A673 (cell line): ENCODE results near the gene NCOA6. TPM values are rescaled to one million over a fixed set of nuclear protein-coding genes. Genes with fewer than 3 reads are reported as not detected.

ENCODE experiments used
- BruUV-seq: library from RNA; stranded (reverse); fragments of 400-500 nt; replicated peaks from 2 replicates; lab custom pipeline; 2021; lab: Mats Ljungman, UMichigan
- CTCF ChIA-PET: fragments of 300-600 bp; sonication (Branson Sonifier 250); formaldehyde crosslinking; loops from one replicate; lab custom pipeline; 2022; ENCODE audit warnings: antibody characterized with exemption; lab: Charles Lee
- POLR2A ChIA-PET: fragments of 300-600 bp; sonication (Branson Sonifier 250); formaldehyde crosslinking; loops from one replicate; lab custom pipeline; 2022; ENCODE audit warnings: antibody characterized with exemption; ENCODE audit not compliant: low non-redundant PET; lab: Charles Lee
- DNase-seq: peaks from one replicate; pipeline ENCODE4 v3.0.0-alpha.2; 2015; ENCODE audit warnings: low spot score
- H3K27ac ChIP-seq: fragments of 200-600 bp; sonication (generic); 2 replicates; pipeline ENCODE4 v1.5.1; 2016; ENCODE audit warnings: mixed run types, low read depth, mild to moderate bottlenecking, mixed read lengths, antibody characterized with exemption, low read length; ENCODE audit not compliant: poor library complexity, severe bottlenecking
- H3K27me3 ChIP-seq: fragments of 200-600 bp; sonication (generic); replicated peaks from 2 replicates; pipeline ENCODE4 v1.6.1; 2017; ENCODE audit warnings: mixed run types, low read depth, mild to moderate bottlenecking, mixed read lengths, antibody characterized with exemption, low read length; ENCODE audit not compliant: insufficient read depth, poor library complexity
- H3K36me3 ChIP-seq: fragments of 200-600 bp; sonication (generic); 2 replicates; pipeline ENCODE4 v1.6.1; 2016; ENCODE audit warnings: mixed run types, mild to moderate bottlenecking, mixed read lengths, antibody characterized with exemption, low read length; ENCODE audit not compliant: insufficient read depth, poor library complexity, severe bottlenecking
- H3K4me1 ChIP-seq: fragments of 200-600 bp; sonication (generic); 2 replicates; pipeline ENCODE4 v1.6.1; 2017; ENCODE audit warnings: mixed run types, mild to moderate bottlenecking, mixed read lengths, antibody characterized with exemption, low read length; ENCODE audit not compliant: insufficient read depth, poor library complexity, severe bottlenecking
- H3K4me3 ChIP-seq: fragments of 200-600 bp; sonication (generic); 2 replicates; pipeline ENCODE4 v1.5.1; 2016; ENCODE audit warnings: low read depth, mixed run types, mild to moderate bottlenecking, mixed read lengths, low read length; ENCODE audit not compliant: poor library complexity, severe bottlenecking
- H3K9me3 ChIP-seq: fragments of 200-600 bp; sonication (generic); 2 replicates; pipeline ENCODE4 v1.6.1; 2016; ENCODE audit warnings: mixed run types, low read depth, mild to moderate bottlenecking, mixed read lengths, antibody characterized with exemption, low read length; ENCODE audit not compliant: poor library complexity, severe bottlenecking
- EZH2 ChIP-seq: fragments of 200-600 bp; sonication (generic); IDR thresholded peaks from 2 replicates; pipeline ENCODE4 v1.6.1; 2017; ENCODE audit warnings: borderline replicate concordance, low read depth, mild to moderate bottlenecking, mixed read lengths, antibody characterized with exemption, low read length; ENCODE audit not compliant: poor library complexity, severe bottlenecking
- intact Hi-C: fragments of 100-400 bp; cut with micrococcal nuclease; formaldehyde crosslinking; loops from one replicate; pipeline ENCODE4 v1.10.0; 2022; ENCODE audit not compliant: unreplicated experiment
- total RNA-seq: library from RNA; stranded (reverse); gene quantifications from 2 replicates; pipeline ENCODE4 v1.2.3, GENCODE V29; 2021
- TF ChIP-seq, protein P1 (sequence below): fragments of 300-800, 200-600 bp; sonication (generic); conservative IDR thresholded peaks from 2 replicates; pipeline ENCODE4 v1.5.1; 2017; ENCODE audit warnings: low read depth, mild to moderate bottlenecking, antibody characterized with exemption, low read length, moderate library complexity, mixed read lengths

The NCOA6 gene
- total RNA-seq, 1 experiment from 2014 or later = 39.9 TPM

DNA sequence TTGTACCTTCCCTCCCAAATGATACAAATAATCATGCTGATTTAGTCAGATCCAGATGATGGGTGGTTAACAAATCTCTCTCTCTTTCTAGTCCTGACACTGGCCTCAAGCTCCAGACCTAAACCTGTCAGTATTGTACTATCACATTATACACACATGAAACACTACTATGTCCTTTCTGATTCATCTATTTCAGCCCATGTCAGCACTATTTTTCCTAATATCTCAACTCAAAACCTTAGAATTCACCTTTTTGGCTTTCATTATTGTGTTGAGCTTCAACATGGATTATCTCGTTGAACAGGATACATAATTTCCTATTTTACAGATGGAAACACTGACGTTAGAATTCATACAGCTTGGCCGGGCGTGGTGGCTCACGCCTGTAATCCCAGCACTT lies 152.0 kb downstream of the NCOA6 start:
- Histone ChIP-seq H3K9me3 (no peaks in the 10 kb centered on the region), H3K4me3 (no peak overlapping the region), H3K27ac (no peak overlapping the region), H3K36me3 (no peaks in the 10 kb centered on the region), H3K4me1 (peaks cover 11% of the 10 kb centered on the region), H3K27me3 (no peaks in the 10 kb centered on the region)
- TF ChIP-seq, protein P1, sequence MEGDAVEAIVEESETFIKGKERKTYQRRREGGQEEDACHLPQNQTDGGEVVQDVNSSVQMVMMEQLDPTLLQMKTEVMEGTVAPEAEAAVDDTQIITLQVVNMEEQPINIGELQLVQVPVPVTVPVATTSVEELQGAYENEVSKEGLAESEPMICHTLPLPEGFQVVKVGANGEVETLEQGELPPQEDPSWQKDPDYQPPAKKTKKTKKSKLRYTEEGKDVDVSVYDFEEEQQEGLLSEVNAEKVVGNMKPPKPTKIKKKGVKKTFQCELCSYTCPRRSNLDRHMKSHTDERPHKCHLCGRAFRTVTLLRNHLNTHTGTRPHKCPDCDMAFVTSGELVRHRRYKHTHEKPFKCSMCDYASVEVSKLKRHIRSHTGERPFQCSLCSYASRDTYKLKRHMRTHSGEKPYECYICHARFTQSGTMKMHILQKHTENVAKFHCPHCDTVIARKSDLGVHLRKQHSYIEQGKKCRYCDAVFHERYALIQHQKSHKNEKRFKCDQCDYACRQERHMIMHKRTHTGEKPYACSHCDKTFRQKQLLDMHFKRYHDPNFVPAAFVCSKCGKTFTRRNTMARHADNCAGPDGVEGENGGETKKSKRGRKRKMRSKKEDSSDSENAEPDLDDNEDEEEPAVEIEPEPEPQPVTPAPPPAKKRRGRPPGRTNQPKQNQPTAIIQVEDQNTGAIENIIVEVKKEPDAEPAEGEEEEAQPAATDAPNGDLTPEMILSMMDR = no peak
- no peak for TF ChIP-seq EZH2
- DNase-seq = no peak
- intact Hi-C loops = no loop called here
- POLR2A ChIA-PET = interaction anchor here (0.6 kb wide), 1 partner anchor 248 kb away, joined by 8 read pairs; no protein-coding TSS in a partner anchor
- CTCF ChIA-PET = no interaction called here
- BruUV-seq = no TSS peak

DNA sequence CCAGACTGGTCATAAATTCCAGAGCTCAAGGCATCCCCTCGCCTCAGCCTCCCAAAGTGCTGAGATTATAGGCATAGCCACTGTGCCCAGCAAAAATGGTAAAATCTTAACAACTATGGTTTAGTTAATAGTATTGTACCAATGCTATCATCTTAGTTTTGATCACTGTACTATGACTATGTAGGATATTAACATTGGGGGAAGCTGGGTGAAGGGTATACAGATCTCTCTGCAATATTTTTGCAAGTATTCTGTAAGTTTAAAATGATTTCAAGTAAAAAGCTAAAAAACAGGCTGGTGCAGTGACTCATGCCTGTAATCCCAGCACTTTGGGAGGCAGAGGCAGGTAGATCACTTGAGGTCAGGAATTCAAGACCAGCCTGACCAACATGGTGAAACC lies 156.4 kb downstream of the NCOA6 start:
- no peak for DNase-seq
- POLR2A ChIA-PET = no interaction called here
- Histone ChIP-seq H3K27ac (no peak overlapping the region), H3K4me1 (no peaks in the 10 kb centered on the region), H3K4me3 (no peak overlapping the region), H3K9me3 (no peaks in the 10 kb centered on the region), H3K36me3 (no peaks in the 10 kb centered on the region), H3K27me3 (no peaks in the 10 kb centered on the region)
- TF ChIP-seq, protein P1 = no peak
- no peak for TF ChIP-seq EZH2
- intact Hi-C loops = no loop called here
- CTCF ChIA-PET = no interaction called here
- no TSS peak for BruUV-seq

Other genes starting within 250 kb of the NCOA6 start
- 31.4 and 32.2 TPM in 2 replicates for gene PIGU, start 148.6 kb downstream of the NCOA6 start, total RNA-seq
- 7.2 and 8.4 TPM in 2 replicates for gene TP53INP2, start 121.3 kb downstream of the NCOA6 start, total RNA-seq
- gene GGT7, start 47.2 kb upstream of the NCOA6 start, total RNA-seq = 14.1 and 15.3 TPM in 2 replicates
- 28.7 and 33.5 TPM in 2 replicates for gene ACSS2, start 51.0 kb upstream of the NCOA6 start, total RNA-seq
- 53.5 and 63.1 TPM in 2 replicates for gene GSS, start 130.2 kb upstream of the NCOA6 start, total RNA-seq
- 0.34 and 1.1 TPM in 2 replicates for gene MYH7B, start 130.2 kb upstream of the NCOA6 start, total RNA-seq